Heart right ventricle (tissue), 16 donors: ENCODE results near the gene CTPS1. TPM values are rescaled to one million over a fixed set of nuclear protein-coding genes. Genes with fewer than 3 reads are reported as not detected.

Experiments
- ATAC-seq, 8 donors: fragments of 200-7000 bp; cut with Tn5 transposase; one replicate each; pipeline ENCODE4 v1.9.1; 2020; ENCODE audit warnings: mild to moderate bottlenecking in 8 of 8, moderate library complexity in 8 of 8, moderate number of reproducible peaks in 1 of 8
- DNase-seq, 2 donors: peaks; one replicate each; pipeline ENCODE4 v3.0.0-alpha.2; 2020
- H3K27ac ChIP-seq, 10 donors: fragments of 200-600 bp; sonication (generic) in 2 of 10; one replicate each; pipeline versions ENCODE4 v1.5.0 to v1.8.0; 2020 to 2022; ENCODE audit warnings: mild to moderate bottlenecking in 3 of 10
- H3K27me3 ChIP-seq, 7 donors: fragments of 200-600 bp; one replicate each; pipeline ENCODE4 v1.8.0; 2021 to 2022; ENCODE audit warnings: mild to moderate bottlenecking in 2 of 7
- H3K36me3 ChIP-seq, 9 donors: fragments of 200-600 bp; sonication (generic) in 1 of 9; one replicate each; pipeline versions ENCODE4 v1.5.0 to v1.8.0; 2020 to 2022; ENCODE audit warnings: mild to moderate bottlenecking in 2 of 9
- H3K4me1 ChIP-seq, 9 donors: fragments of 200-600 bp; sonication (generic) in 1 of 9; one replicate each; pipeline versions ENCODE4 v1.5.0 to v1.8.0; 2020 to 2022; ENCODE audit warnings: mild to moderate bottlenecking in 4 of 9
- H3K4me3 ChIP-seq, 10 donors: fragments of 200-600 bp; sonication (generic) in 2 of 10; one replicate each; pipeline versions ENCODE4 v1.5.0 to v1.8.0; 2020 to 2022; ENCODE audit warnings: mild to moderate bottlenecking in 7 of 10, moderate library complexity in 2 of 10
- H3K9me3 ChIP-seq, 11 donors: fragments of 200-600 bp in 10 of 11; sonication (generic) in 2 of 11; one replicate each; pipeline versions ENCODE4 v1.5.0 to v1.8.0; 2013 to 2022; ENCODE audit warnings: mild to moderate bottlenecking in 2 of 11, control low read depth in 1 of 11, moderate library complexity in 1 of 11
- WGBS, 2 donors: extraction: QIAGEN DNeasy Blood & Tissue Kit; methylation state at CpG; one replicate each; pipeline ENCODE4 v1.1.7; 2013; ENCODE audit warnings: inconsistent platforms in 1 of 2; 5-methylcytosine and 5-hydroxymethylcytosine counted together
- intact Hi-C, 10 donors: fragments of 100-400 bp; cut with DNase I; formaldehyde crosslinking; loops; one replicate each; pipeline versions ENCODE4 v1.11.1 to v1.14.2; 2022
- polyA plus RNA-seq, 2 donors: library from polyadenylated mRNA; stranded (reverse); fragments of 200-250 nt; gene quantifications; one replicate each; pipeline ENCODE4 v1.2.3, GENCODE V29; 2013
- total RNA-seq, 10 donors: library from RNA; stranded (reverse); fragmentation: NEBNext Ultra II Directional in 3 of 10; extraction: Animal tissue kit (Norgen Biotek cat#: 25700) in 3 of 10; gene quantifications; one replicate each; pipeline versions ENCODE4 v1.2.1 to v1.2.4, GENCODE V29; 2021 to 2023
- TF ChIP-seq, protein P1 (sequence below), 9 donors: fragments of 200-600 bp; sonication (generic) in 2 of 9; IDR thresholded peaks; one replicate each; pipeline versions ENCODE4 v1.5.0 to v1.8.0; 2021 to 2022; ENCODE audit warnings: antibody characterized with exemption in 9 of 9, mild to moderate bottlenecking in 5 of 9, moderate library complexity in 1 of 9
- donor health status: Arrhythmogenic right ventricular cardiomyopathy.
- donor health status: ischemic (EF 13 %, LVEDD 7.1; RV severe dilation, severe dysfunction).
- donor health status: healthy with polysubstance abuse.
- donor health status: DM: no; HTN: yes; CAD: no.
- donor health status: DM: no; HTN: no; CAD: no.
- donor health status: ischemic (EF 25% LVEDD 6.9; RV normal size, moderate dysfunction).
- donor health status: ischemic (EF 25% LVEDD 5.7; RV mildly dilated, moderate dysfunction).
- donor health status: healthy.
- donor health status: DM: yes; HTN: yes; CAD: no.
- donor health status: Ischemic cardiomyopathy.
- donor health status: ischemic (EF 35%, LVEDD 5.7; RV mildly dilated, moderate dysfunction).
- donor health status: nonischemic (EF 11% LVEDD 7.7; RV severe dilation, severe dysfunction).
- donor health status: DM: yes; HTN: yes; CAD: no.
- donor health status: PGD.
- donor health status: ischemic (EF 29% LVEDD 5.4; RV normal size, mild dysfunction).
- donor health status: nonischemic (EF 23%, LVEDD 6.1; RV moderate dilation, normal function).

The CTPS1 gene
- total and polyA plus RNA-seq, 12 donors: 4.6 to 12.1 (median 7.1) TPM

GRCh38 chr1:40974945-40975344 lies 4.6 kb upstream of the CTPS1 start:
- ATAC-seq (no peak), DNase-seq (no peak)
- H3K4me1 ChIP-seq: peaks cover 0 to 11% (median 4%) of the 10 kb centered on the region in 9 donors
- no peak overlapping the region for H3K4me3 ChIP-seq
- no peak overlapping the region for H3K27ac ChIP-seq
- H3K36me3 ChIP-seq: no peaks in the 10 kb centered on the region
- no peaks in the 10 kb centered on the region for H3K9me3 ChIP-seq
- TF ChIP-seq, protein P1, sequence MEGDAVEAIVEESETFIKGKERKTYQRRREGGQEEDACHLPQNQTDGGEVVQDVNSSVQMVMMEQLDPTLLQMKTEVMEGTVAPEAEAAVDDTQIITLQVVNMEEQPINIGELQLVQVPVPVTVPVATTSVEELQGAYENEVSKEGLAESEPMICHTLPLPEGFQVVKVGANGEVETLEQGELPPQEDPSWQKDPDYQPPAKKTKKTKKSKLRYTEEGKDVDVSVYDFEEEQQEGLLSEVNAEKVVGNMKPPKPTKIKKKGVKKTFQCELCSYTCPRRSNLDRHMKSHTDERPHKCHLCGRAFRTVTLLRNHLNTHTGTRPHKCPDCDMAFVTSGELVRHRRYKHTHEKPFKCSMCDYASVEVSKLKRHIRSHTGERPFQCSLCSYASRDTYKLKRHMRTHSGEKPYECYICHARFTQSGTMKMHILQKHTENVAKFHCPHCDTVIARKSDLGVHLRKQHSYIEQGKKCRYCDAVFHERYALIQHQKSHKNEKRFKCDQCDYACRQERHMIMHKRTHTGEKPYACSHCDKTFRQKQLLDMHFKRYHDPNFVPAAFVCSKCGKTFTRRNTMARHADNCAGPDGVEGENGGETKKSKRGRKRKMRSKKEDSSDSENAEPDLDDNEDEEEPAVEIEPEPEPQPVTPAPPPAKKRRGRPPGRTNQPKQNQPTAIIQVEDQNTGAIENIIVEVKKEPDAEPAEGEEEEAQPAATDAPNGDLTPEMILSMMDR (IDR thresholded peaks at IDR 0.05): no peak
- whole genome bisulfite sequencing, 2 donors: 65 to 72% methylated on average over 9 of the region's 9 CpGs
- intact Hi-C loops: no loop called here
- no peaks in the 10 kb centered on the region for H3K27me3 ChIP-seq

- ATAC-seq: no peak
- no peak for DNase-seq
- Histone ChIP-seq H3K27me3 (no peaks in the 10 kb centered on the region), H3K9me3 (no peaks in the 10 kb centered on the region), H3K4me1 (peaks cover 0 to 26% (median 16%) of the 10 kb centered on the region in 9 donors), H3K27ac (no peak overlapping the region), H3K36me3 (no peaks in the 10 kb centered on the region), H3K4me3 (no peak overlapping the region)
- 66 to 77% methylated on average over 5 of the region's 5 CpGs for WGBS, 2 donors
- intact Hi-C loops: no loop called here
- TF ChIP-seq, protein P1 (IDR thresholded peaks at IDR 0.05): no peak
Measured at GRCh38 chr1:40976952-40977690, 2.4 kb upstream of the CTPS1 start.

GRCh38 chr1:40977716-40978115 lies 1.8 kb upstream of the CTPS1 start:
- Histone ChIP-seq H3K9me3 (no peaks in the 10 kb centered on the region), H3K4me3 (no peak overlapping the region), H3K27ac (no peak overlapping the region), H3K27me3 (no peaks in the 10 kb centered on the region), H3K36me3 (no peaks in the 10 kb centered on the region), H3K4me1 (peaks cover 0 to 31% (median 16%) of the 10 kb centered on the region in 9 donors)
- WGBS, 2 donors: 96 to 100% methylated on average over 1 of the region's 1 CpG
- TF ChIP-seq, protein P1 (IDR thresholded peaks at IDR 0.05): no peak
- no peak for ATAC-seq
- intact Hi-C loops: no loop called here
- no peak for DNase-seq

DNA sequence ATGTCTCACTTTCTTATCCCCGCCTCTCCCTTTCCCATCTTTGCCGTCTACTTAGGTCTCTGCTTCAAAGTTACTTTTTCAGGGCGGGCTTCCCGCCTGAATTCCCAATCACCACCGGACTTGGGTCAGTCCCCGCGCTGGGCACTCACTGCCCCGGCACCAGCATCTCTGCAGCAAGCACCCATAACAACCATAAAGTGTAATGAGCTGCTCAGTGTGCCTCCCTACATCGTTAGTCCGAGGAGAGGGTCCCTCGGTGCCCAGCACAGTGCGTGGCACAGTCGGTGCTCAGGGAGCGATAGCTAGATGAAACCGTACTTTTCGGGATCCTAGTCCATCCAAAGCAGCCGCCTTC lies 633 bp upstream of the CTPS1 start:
- peaks cover 0 to 8% (median 0%) of the 10 kb centered on the region in 9 donors for H3K36me3 ChIP-seq
- DNase-seq (no peak), ATAC-seq (peak in 1 of 8 donors; percentile 23)
- H3K4me3 ChIP-seq: peak overlapping the region; percentile 57 to 91 (median 72)
- H3K27ac ChIP-seq: peak overlapping the region; percentile 79 to 94 (median 89)
- WGBS, 2 donors: 40 to 42% methylated on average over 17 of the region's 17 CpGs
- H3K27me3 ChIP-seq: no peaks in the 10 kb centered on the region
- H3K4me1 ChIP-seq: peaks cover 0 to 32% (median 16%) of the 10 kb centered on the region in 9 donors
- TF ChIP-seq, protein P1 (IDR thresholded peaks at IDR 0.05): no peak
- intact Hi-C loops: no loop called here
- no peaks in the 10 kb centered on the region for H3K9me3 ChIP-seq
